PC-3 (cell line): ENCODE data around the gene ATG7. TPM values are rescaled to one million over a fixed set of nuclear protein-coding genes. Genes with fewer than 3 reads are reported as not detected.

ENCODE experiments used
- ATAC-seq: fragments of 200-7000 bp; cut with Tn5 transposase; 2 replicates; pipeline ENCODE4 v1.9.1; 2020; ENCODE audit warnings: mild to moderate bottlenecking, moderate library complexity
- BruUV-seq: library from RNA; stranded (reverse); fragments of 400-500 nt; replicated peaks from 2 replicates; lab custom pipeline; 2021; lab: Mats Ljungman, UMichigan
- CTCF ChIA-PET: fragments of 300-600 bp; sonication (Branson Sonifier 250); formaldehyde crosslinking; loops from one replicate; lab custom pipeline; 2022; ENCODE audit warnings: antibody characterized with exemption; lab: Charles Lee
- POLR2A ChIA-PET: fragments of 300-600 bp; sonication (Branson Sonifier 250); formaldehyde crosslinking; loops from one replicate; lab custom pipeline; 2022; ENCODE audit warnings: antibody characterized with exemption; ENCODE audit not compliant: unreplicated experiment; lab: Charles Lee
- DNase-seq: peaks from one replicate; pipeline ENCODE4 v3.0.0-alpha.2; 2015
- H2AFZ ChIP-seq: fragments of 300-600 bp; sonication (generic); 2 replicates; pipeline ENCODE4 v1.6.0; 2016; ENCODE audit warnings: antibody characterized with exemption, low read length
- H3F3A ChIP-seq: fragments of 300-600 bp; sonication (generic); one replicate; pipeline ENCODE4 v1.6.0; 2017; ENCODE audit warnings: antibody characterized with exemption, low read length, control low read depth, mild to moderate bottlenecking; ENCODE audit not compliant: unreplicated experiment
- H3K27ac ChIP-seq: fragments of 300-600 bp; sonication (generic); 2 replicates; pipeline ENCODE4 v1.5.1; 2016; ENCODE audit warnings: mild to moderate bottlenecking, low read length
- H3K27me3 ChIP-seq: fragments of 300-600 bp; sonication (generic); 2 replicates; pipeline ENCODE4 v1.6.1; 2016; ENCODE audit warnings: low read length, mixed read lengths
- H3K36me3 ChIP-seq: fragments of 300-600 bp; sonication (generic); 2 replicates; pipeline ENCODE4 v1.6.1; 2016; ENCODE audit warnings: low read depth, mixed run types, low read length, mixed read lengths
- H3K4me1 ChIP-seq: fragments of 300-600 bp; sonication (generic); 2 replicates; pipeline ENCODE4 v1.5.1; 2016; ENCODE audit warnings: low read length; ENCODE audit not compliant: insufficient read depth
- H3K4me2 ChIP-seq: fragments of 300-600 bp; sonication (generic); 2 replicates; pipeline ENCODE4 v1.6.0; 2016; ENCODE audit warnings: low read length
- H3K4me3 ChIP-seq: fragments of 300-600 bp; sonication (generic); 2 replicates; pipeline ENCODE4 v1.5.1; 2016; ENCODE audit warnings: mild to moderate bottlenecking, low read length, mixed read lengths
- H3K79me2 ChIP-seq: fragments of 300-600 bp; sonication (generic); 2 replicates; pipeline ENCODE4 v1.6.1; 2017; ENCODE audit warnings: low read length, mixed read lengths
- H3K9ac ChIP-seq: fragments of 300-600 bp; sonication (generic); 2 replicates; pipeline ENCODE4 v1.6.0; 2016; ENCODE audit warnings: mild to moderate bottlenecking, low read length
- H3K9me2 ChIP-seq: fragments of 300-600 bp; sonication (generic); replicated peaks from 2 replicates; pipeline ENCODE4 v1.6.1; 2016; ENCODE audit warnings: mixed run types, low read length, mixed read lengths
- H3K9me3 ChIP-seq: fragments of 300-600 bp; sonication (generic); 2 replicates; pipeline ENCODE4 v1.6.1; 2016; ENCODE audit warnings: low read length, mixed read lengths
- H4K20me1 ChIP-seq: fragments of 300-600 bp; sonication (generic); 2 replicates; pipeline ENCODE4 v1.6.1; 2016; ENCODE audit warnings: low read length, mixed read lengths
- EZH2 ChIP-seq: fragments of 300-600 bp; sonication (generic); IDR thresholded peaks from one replicate; pipeline ENCODE4 v1.6.1; 2017; ENCODE audit warnings: antibody characterized with exemption, mild to moderate bottlenecking, low read length; ENCODE audit not compliant: unreplicated experiment
- EZH2phosphoT487 ChIP-seq: fragments of 300-600 bp; sonication (generic); IDR thresholded peaks from 2 replicates; pipeline ENCODE4 v1.6.1; 2018; ENCODE audit warnings: mild to moderate bottlenecking, antibody characterized with exemption, low read length, borderline replicate concordance
- intact Hi-C: fragments of 100-400 bp; cut with micrococcal nuclease; formaldehyde crosslinking; loops from 2 replicates; pipeline ENCODE4 v1.9.0; 2023
- total RNA-seq: library from RNA; depleted of rRNA; stranded (reverse); fragments of >200 nt; gene quantifications from 2 replicates; pipeline ENCODE4 v1.2.3, GENCODE V29; 2014
- TF ChIP-seq, protein P1 (sequence below): fragments of 300-600 bp; sonication (generic); conservative IDR thresholded peaks from 2 replicates; pipeline ENCODE4 v1.5.1; 2017; ENCODE audit warnings: antibody characterized with exemption, low read depth, mild to moderate bottlenecking, low read length

ATG7 gene
- total RNA-seq, 1 experiment from 2014 or later = 36.5 TPM

DNA sequence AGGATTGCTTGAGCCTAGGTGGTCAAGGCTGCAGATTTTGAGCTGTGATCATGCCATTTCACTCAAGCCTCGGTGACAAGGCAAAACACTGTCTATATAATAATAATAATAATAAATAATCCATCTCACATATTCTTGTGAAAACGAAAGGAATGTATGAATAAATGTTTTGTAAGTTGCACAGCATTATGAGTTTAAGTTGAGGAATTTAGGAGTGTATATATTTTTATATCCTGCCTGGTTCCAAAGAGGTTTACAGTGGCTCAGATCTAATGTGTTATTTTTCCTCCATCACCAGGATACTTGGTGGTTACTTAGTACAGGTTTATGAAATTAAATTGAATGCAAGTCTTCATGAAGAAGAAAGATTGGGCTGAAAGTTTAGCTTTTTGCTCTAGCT lies 77.2 kb downstream of the ATG7 start:
- H3K4me2 ChIP-seq = peak overlapping the region; percentile 53; the same call in 1 of the 2 replicates
- H3K4me1 ChIP-seq = peaks cover 38% of the 10 kb centered on the region
- BruUV-seq = no TSS peak
- DNase-seq = peak; percentile 9
- no peaks in the 10 kb centered on the region for H3K9me3 ChIP-seq
- no peaks in the 10 kb centered on the region for H3K79me2 ChIP-seq
- H3K9ac ChIP-seq = no peak overlapping the region
- no peaks in the 10 kb centered on the region for H3K27me3 ChIP-seq
- no peaks in the 10 kb centered on the region for H4K20me1 ChIP-seq
- no peak overlapping the region for H2AFZ ChIP-seq
- H3K9me2 ChIP-seq = no peaks in the 10 kb centered on the region
- H3K27ac ChIP-seq = peak overlapping the region; percentile 69
- CTCF ChIA-PET = no interaction called here
- no peak overlapping the region for H3K4me3 ChIP-seq
- POLR2A ChIA-PET = interaction anchor here (0.7 kb wide), 1 partner anchor 421 kb away, joined by 4 read pairs; no protein-coding TSS in a partner anchor
- intact Hi-C loops = no loop called here
- H3K36me3 ChIP-seq = peaks cover 18% of the 10 kb centered on the region
- H3F3A ChIP-seq = no peaks in the 10 kb centered on the region
- no peak for ATAC-seq
- TF ChIP-seq EZH2 (no peak), EZH2phosphoT487 (no peak)
- TF ChIP-seq, protein P1, sequence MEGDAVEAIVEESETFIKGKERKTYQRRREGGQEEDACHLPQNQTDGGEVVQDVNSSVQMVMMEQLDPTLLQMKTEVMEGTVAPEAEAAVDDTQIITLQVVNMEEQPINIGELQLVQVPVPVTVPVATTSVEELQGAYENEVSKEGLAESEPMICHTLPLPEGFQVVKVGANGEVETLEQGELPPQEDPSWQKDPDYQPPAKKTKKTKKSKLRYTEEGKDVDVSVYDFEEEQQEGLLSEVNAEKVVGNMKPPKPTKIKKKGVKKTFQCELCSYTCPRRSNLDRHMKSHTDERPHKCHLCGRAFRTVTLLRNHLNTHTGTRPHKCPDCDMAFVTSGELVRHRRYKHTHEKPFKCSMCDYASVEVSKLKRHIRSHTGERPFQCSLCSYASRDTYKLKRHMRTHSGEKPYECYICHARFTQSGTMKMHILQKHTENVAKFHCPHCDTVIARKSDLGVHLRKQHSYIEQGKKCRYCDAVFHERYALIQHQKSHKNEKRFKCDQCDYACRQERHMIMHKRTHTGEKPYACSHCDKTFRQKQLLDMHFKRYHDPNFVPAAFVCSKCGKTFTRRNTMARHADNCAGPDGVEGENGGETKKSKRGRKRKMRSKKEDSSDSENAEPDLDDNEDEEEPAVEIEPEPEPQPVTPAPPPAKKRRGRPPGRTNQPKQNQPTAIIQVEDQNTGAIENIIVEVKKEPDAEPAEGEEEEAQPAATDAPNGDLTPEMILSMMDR = no peak

DNA sequence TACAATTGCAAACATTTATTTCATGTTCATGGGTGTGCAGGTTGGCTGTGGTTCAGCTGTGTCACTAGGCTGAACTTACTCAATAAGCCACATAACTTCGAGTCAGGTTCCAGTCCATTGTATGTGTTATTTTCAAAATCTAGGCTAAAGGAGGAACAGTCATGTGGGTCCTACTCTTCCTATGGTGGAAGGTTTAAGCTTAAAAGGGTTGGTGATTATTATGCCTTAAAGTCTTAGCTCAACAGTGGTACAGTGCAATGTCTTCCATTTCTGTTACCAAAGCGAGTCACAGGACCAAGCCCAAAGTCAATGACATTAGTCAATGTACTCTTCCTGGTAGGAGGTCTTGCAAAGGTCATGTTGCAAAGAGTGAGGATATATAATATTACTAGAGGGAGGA lies 78.2 kb downstream of the ATG7 start:
- H3K9me2 ChIP-seq = no peaks in the 10 kb centered on the region
- no peak overlapping the region for H2AFZ ChIP-seq
- no TSS peak for BruUV-seq
- no peaks in the 10 kb centered on the region for H3F3A ChIP-seq
- peak; percentile 73 for DNase-seq
- ChIA-PET POLR2A (no interaction called here), CTCF (no interaction called here)
- peak; percentile 75 for ATAC-seq
- no peaks in the 10 kb centered on the region for H4K20me1 ChIP-seq
- intact Hi-C loops = no loop called here
- no peaks in the 10 kb centered on the region for H3K9me3 ChIP-seq
- H3K4me3 ChIP-seq = no peak overlapping the region
- no peak overlapping the region for H3K9ac ChIP-seq
- peaks cover 18% of the 10 kb centered on the region for H3K36me3 ChIP-seq
- no peaks in the 10 kb centered on the region for H3K79me2 ChIP-seq
- TF ChIP-seq EZH2 (no peak), EZH2phosphoT487 (no peak)
- TF ChIP-seq, protein P1 = no peak
- no peaks in the 10 kb centered on the region for H3K27me3 ChIP-seq
- peaks cover 36% of the 10 kb centered on the region for H3K4me1 ChIP-seq
- peak overlapping the region; percentile 53 for H3K4me2 ChIP-seq
- H3K27ac ChIP-seq = peak overlapping the region; percentile 69

DNA sequence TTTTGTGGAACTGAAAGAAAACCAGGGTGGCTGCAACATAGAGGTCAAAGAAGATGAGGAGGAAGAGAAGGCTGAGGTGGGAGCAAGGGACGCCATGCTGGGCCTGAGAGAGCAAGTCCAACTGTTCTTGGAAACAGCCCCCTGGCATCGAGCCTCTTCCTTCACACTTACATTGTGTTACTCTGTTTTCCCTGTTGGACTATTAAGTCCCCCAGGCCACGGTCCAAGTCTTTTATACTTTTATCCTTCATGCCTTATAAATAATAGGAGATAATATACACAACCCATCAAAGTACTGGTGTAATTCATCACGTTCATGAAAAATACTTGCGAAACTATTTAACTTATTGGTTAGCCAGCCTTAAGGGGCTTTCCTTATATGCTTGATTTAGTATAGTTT lies 79.3 kb downstream of the ATG7 start:
- BruUV-seq = no TSS peak
- peak overlapping the region; percentile 53 for H3K4me2 ChIP-seq
- no peaks in the 10 kb centered on the region for H3K79me2 ChIP-seq
- H3K9ac ChIP-seq = peak overlapping the region; percentile 11; the same call in 1 of the 2 replicates
- H3K27ac ChIP-seq = peak overlapping the region; percentile 69
- TF ChIP-seq EZH2phosphoT487 (no peak), EZH2 (no peak)
- TF ChIP-seq, protein P1 = no peak
- peaks cover 15% of the 10 kb centered on the region for H3K36me3 ChIP-seq
- no peaks in the 10 kb centered on the region for H3K9me3 ChIP-seq
- H3K9me2 ChIP-seq = no peaks in the 10 kb centered on the region
- H4K20me1 ChIP-seq = no peaks in the 10 kb centered on the region
- intact Hi-C loops = no loop called here
- no peak overlapping the region for H3K4me3 ChIP-seq
- CTCF ChIA-PET = no interaction called here
- H3K4me1 ChIP-seq = peaks cover 27% of the 10 kb centered on the region
- no peak overlapping the region for H2AFZ ChIP-seq
- ATAC-seq (no peak), DNase-seq (no peak)
- POLR2A ChIA-PET = interaction anchor here (0.7 kb wide), 1 partner anchor 154 kb away, joined by 3 read pairs; no protein-coding TSS in a partner anchor
- H3K27me3 ChIP-seq = no peaks in the 10 kb centered on the region
- H3F3A ChIP-seq = no peaks in the 10 kb centered on the region
